HepG2 (cell line): Measurements from ENCODE around the gene SLC28A1. TPM values are rescaled to one million over a fixed set of nuclear protein-coding genes. Genes with fewer than 3 reads are reported as not detected.
A peak's percentile ranks its signal among the peaks of the same experiment; 100 is the strongest.

Source experiments
- BRD4 ChIP-seq: sonication (generic); formaldehyde crosslinking; IDR thresholded peaks from 2 replicates; pipeline ENCODE4 v1.4.0; 2020; ENCODE audit warnings: missing genetic modification reagents
- E2F5 ChIP-seq: sonication (generic); formaldehyde crosslinking; conservative IDR thresholded peaks from 2 replicates; pipeline ENCODE4 v1.4.0; 2020; ENCODE audit warnings: missing genetic modification reagents
- ERF ChIP-seq: IDR thresholded peaks from 2 replicates; pipeline ENCODE4 v1.6.1; 2018; ENCODE audit warnings: missing biosample characterization, missing genetic modification reagents
- HOXA7 ChIP-seq: sonication (generic); formaldehyde crosslinking; IDR thresholded peaks from 2 replicates; pipeline ENCODE4 v1.8.1; 2022; ENCODE audit warnings: mild to moderate bottlenecking, missing genetic modification reagents, moderate library complexity
- KDM4B ChIP-seq: sonication (generic); formaldehyde crosslinking; IDR thresholded peaks from 2 replicates; pipeline ENCODE4 v1.4.0; 2020; ENCODE audit warnings: missing genetic modification reagents
- MED1 ChIP-seq: sonication (generic); formaldehyde crosslinking; IDR thresholded peaks from 2 replicates; pipeline ENCODE4 v1.4.0; 2020; ENCODE audit warnings: missing genetic modification reagents
- NAIF1 ChIP-seq: sonication (generic); formaldehyde crosslinking; IDR thresholded peaks from 2 replicates; pipeline ENCODE4 v1.5.0; 2020; ENCODE audit warnings: mild to moderate bottlenecking, missing genetic modification reagents, borderline replicate concordance
- NRL ChIP-seq: sonication (generic); formaldehyde crosslinking; IDR thresholded peaks from 2 replicates; pipeline ENCODE4 v1.5.0; 2020; ENCODE audit warnings: missing genetic modification reagents, mild to moderate bottlenecking, moderate library complexity, borderline replicate concordance
- PHF20 ChIP-seq: sonication (generic); formaldehyde crosslinking; IDR thresholded peaks from 2 replicates; pipeline ENCODE4 v1.5.0; 2020; ENCODE audit warnings: mild to moderate bottlenecking, missing genetic modification reagents
- RAD51 ChIP-seq: fragments of 450-650 bp; IDR thresholded peaks from 2 replicates; pipeline ENCODE4 v1.6.1; 2016; ENCODE audit warnings: borderline replicate concordance
- RBM22 ChIP-seq: fragments of 200-400 bp; formaldehyde crosslinking; optimal IDR thresholded peaks from 2 replicates; pipeline ENCODE3; 2017; ENCODE audit warnings: mild to moderate bottlenecking, low read length, moderate library complexity
- SIX4 ChIP-seq: sonication (generic); formaldehyde crosslinking; IDR thresholded peaks from 2 replicates; pipeline ENCODE4 v1.4.0; 2020; ENCODE audit warnings: missing genetic modification reagents
- SMYD3 ChIP-seq: sonication (generic); formaldehyde crosslinking; IDR thresholded peaks from 2 replicates; pipeline ENCODE4 v1.8.1; 2023; ENCODE audit warnings: mild to moderate bottlenecking, missing genetic modification reagents
- TBP ChIP-seq: sonication (generic); formaldehyde crosslinking; IDR thresholded peaks from 2 replicates; pipeline ENCODE4 v1.5.0; 2020; ENCODE audit warnings: missing genetic modification reagents
- TBX2 ChIP-seq: sonication (generic); formaldehyde crosslinking; IDR thresholded peaks from 2 replicates; pipeline ENCODE4 v1.5.0; 2020; ENCODE audit warnings: missing genetic modification reagents, mild to moderate bottlenecking, borderline replicate concordance
- TMF1 ChIP-seq: sonication (generic); formaldehyde crosslinking; IDR thresholded peaks from 2 replicates; pipeline ENCODE4 v1.8.1; 2022; ENCODE audit warnings: low read depth, missing genetic modification reagents
- YEATS2 ChIP-seq: sonication (generic); formaldehyde crosslinking; IDR thresholded peaks from 2 replicates; pipeline ENCODE4 v1.4.0; 2020; ENCODE audit warnings: missing genetic modification reagents, borderline replicate concordance
- ZBTB49 ChIP-seq: sonication (generic); formaldehyde crosslinking; IDR thresholded peaks from 2 replicates; pipeline ENCODE4 v1.4.0; 2020; ENCODE audit warnings: missing genetic modification reagents, borderline replicate concordance
- ZMYM2 ChIP-seq: sonication (generic); formaldehyde crosslinking; IDR thresholded peaks from 2 replicates; pipeline ENCODE4 v1.8.0; 2022; ENCODE audit warnings: mild to moderate bottlenecking, missing genetic modification reagents
- ZNF232 ChIP-seq: sonication (generic); formaldehyde crosslinking; IDR thresholded peaks from 2 replicates; pipeline ENCODE4 v1.4.0; 2020; ENCODE audit warnings: missing genetic modification reagents, borderline replicate concordance
- ZNF292 ChIP-seq: sonication (generic); formaldehyde crosslinking; IDR thresholded peaks from 2 replicates; pipeline ENCODE4 v1.8.1; 2022; ENCODE audit warnings: mild to moderate bottlenecking, low read depth, missing genetic modification reagents, borderline replicate concordance
- ZNF788 ChIP-seq: sonication (generic); formaldehyde crosslinking; IDR thresholded peaks from 2 replicates; pipeline ENCODE4 v1.5.0; 2020; ENCODE audit warnings: mild to moderate bottlenecking, missing genetic modification reagents, borderline replicate concordance
- ZSCAN20 ChIP-seq: sonication (generic); formaldehyde crosslinking; IDR thresholded peaks from 2 replicates; pipeline ENCODE4 v1.4.0; 2020; ENCODE audit warnings: missing genetic modification reagents, mild to moderate bottlenecking, borderline replicate concordance
- ZSCAN21 ChIP-seq: sonication (generic); formaldehyde crosslinking; IDR thresholded peaks from 2 replicates; pipeline ENCODE4 v1.8.0; 2022; ENCODE audit warnings: mild to moderate bottlenecking, missing genetic modification reagents, moderate library complexity, borderline replicate concordance
- polyA plus RNA-seq, 8 experiments: library from polyadenylated mRNA; depleted of rRNA in 3 of 8; stranded (reverse) in 7 of 8; unstranded in 1 of 8; fragments of >200 nt; fragmentation: Illumina TruSeq in 4 of 8; extraction: Trizol in 4 of 8; gene quantifications; 2 replicates each; pipeline versions ENCODE4 v1.2.1 to v1.2.3, GENCODE V29; 2011 to 2016; ENCODE audit warnings: low read depth in 4 of 8, missing spikeins in 1 of 8, mixed read lengths in 1 of 8; ENCODE audit not compliant: insufficient read depth in 1 of 8
- total RNA-seq, 5 experiments: library from RNA; depleted of rRNA; stranded (reverse); fragments of >200 nt; fragmentation: Illumina TruSeq; extraction: Trizol; gene quantifications; 2 replicates each; pipeline ENCODE4 v1.2.3, GENCODE V29; 2016; ENCODE audit warnings: low read depth in 1 of 5
- TF ChIP-seq, protein P1 (sequence below): sonication (generic); formaldehyde crosslinking; IDR thresholded peaks from 2 replicates; pipeline ENCODE4 v1.5.0; 2020; ENCODE audit warnings: mild to moderate bottlenecking, missing genetic modification reagents
- TF ChIP-seq, protein P2 (sequence below): sonication (generic); formaldehyde crosslinking; IDR thresholded peaks from 2 replicates; pipeline ENCODE4 v1.4.0; 2020; ENCODE audit warnings: missing genetic modification reagents, mild to moderate bottlenecking, borderline replicate concordance

SLC28A1 gene
- total and polyA plus RNA-seq, 2 of the 13 experiments (the other 11 are each of a cell fraction or from before 2014, with no cell fraction given), result 0.31 to 5.8 TPM

DNA sequence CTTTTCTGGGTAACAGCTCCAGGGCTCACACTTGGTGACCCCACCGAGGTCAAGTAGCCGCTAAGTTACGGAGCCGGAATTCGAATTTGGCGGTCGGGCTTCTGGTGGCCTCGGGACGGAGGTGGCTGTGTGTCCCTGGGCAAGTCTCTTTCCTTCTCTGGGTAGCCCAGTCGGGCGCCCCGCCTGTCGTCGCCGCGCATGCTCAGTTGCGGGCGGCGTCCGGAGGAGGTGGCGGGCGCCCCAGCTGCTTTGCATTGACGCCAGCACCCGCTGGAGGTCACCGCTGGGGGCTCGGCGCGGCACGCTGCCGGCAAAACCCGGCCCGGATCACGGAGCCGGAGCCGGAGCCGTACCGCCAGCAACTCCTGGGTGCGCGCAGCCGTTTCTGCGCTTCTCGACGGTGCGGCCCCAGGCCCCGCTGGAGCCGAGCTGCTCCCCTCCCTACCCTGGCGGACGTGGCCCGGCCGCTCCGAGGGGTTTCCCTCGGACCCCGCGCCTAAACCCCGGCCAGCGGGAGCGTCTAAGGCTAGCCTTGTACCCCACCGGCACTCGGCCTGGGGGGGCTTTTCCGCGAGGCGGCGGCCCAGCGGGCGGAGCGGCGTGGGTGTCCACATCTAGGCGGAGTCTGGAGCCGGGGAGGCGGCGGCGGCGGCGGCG lies 96.7 kb downstream of the SLC28A1 start (continued):
- TF ChIP-seq E2F5 (CRISPR knock-in tag), result 0 out of 2 replicates have a peak, but pooled peaks have one; percentile 27
- no peak for TF ChIP-seq NAIF1 (CRISPR knock-in tag)
- TF ChIP-seq TMF1 (CRISPR knock-in tag), result no peak
- peak; percentile 82; the same call in 1 of the 2 replicates for TF ChIP-seq KDM4B (CRISPR knock-in tag)
- peak; percentile 61; the same call in 1 of the 2 replicates for TF ChIP-seq PHF20 (CRISPR knock-in tag)
- no peak; the same call in 1 of the 2 replicates for TF ChIP-seq ZNF232 (CRISPR knock-in tag)
- TF ChIP-seq RBM22, result no peak
- TF ChIP-seq ZNF292 (CRISPR knock-in tag), result no peak
- TF ChIP-seq ERF (CRISPR knock-in tag), result peak; percentile 93
- TF ChIP-seq TBP (CRISPR knock-in tag), result no peak
- TF ChIP-seq SMYD3 (CRISPR knock-in tag), result no peak
- TF ChIP-seq ZSCAN20, result peak; percentile 80; the same call in 1 of the 2 replicates
- no peak for TF ChIP-seq SIX4 (CRISPR knock-in tag)
- TF ChIP-seq YEATS2 (CRISPR knock-in tag), result no peak
- peak; percentile 87; the same call in 1 of the 2 replicates for TF ChIP-seq BRD4
- TF ChIP-seq ZBTB49 (CRISPR knock-in tag), result no peak
- peak; percentile 48; the same call in 1 of the 2 replicates for TF ChIP-seq NRL (CRISPR knock-in tag)
- peak; percentile 68 for TF ChIP-seq MED1
- TF ChIP-seq, protein P1, sequence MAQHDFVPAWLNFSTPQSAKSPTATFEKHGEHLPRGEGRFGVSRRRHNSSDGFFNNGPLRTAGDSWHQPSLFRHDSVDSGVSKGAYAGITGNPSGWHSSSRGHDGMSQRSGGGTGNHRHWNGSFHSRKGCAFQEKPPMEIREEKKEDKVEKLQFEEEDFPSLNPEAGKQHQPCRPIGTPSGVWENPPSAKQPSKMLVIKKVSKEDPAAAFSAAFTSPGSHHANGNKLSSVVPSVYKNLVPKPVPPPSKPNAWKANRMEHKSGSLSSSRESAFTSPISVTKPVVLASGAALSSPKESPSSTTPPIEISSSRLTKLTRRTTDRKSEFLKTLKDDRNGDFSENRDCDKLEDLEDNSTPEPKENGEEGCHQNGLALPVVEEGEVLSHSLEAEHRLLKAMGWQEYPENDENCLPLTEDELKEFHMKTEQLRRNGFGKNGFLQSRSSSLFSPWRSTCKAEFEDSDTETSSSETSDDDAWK (CRISPR knock-in tag), result no peak
- peak; percentile 94 for TF ChIP-seq TBX2 (CRISPR knock-in tag)
- TF ChIP-seq ZMYM2, result peak; percentile 96
- TF ChIP-seq ZNF788, result peak; percentile 87
- TF ChIP-seq ZSCAN21 (CRISPR knock-in tag), result peak; percentile 79; the same call in 1 of the 2 replicates
- TF ChIP-seq HOXA7 (CRISPR knock-in tag), result no peak
- TF ChIP-seq, protein P2, sequence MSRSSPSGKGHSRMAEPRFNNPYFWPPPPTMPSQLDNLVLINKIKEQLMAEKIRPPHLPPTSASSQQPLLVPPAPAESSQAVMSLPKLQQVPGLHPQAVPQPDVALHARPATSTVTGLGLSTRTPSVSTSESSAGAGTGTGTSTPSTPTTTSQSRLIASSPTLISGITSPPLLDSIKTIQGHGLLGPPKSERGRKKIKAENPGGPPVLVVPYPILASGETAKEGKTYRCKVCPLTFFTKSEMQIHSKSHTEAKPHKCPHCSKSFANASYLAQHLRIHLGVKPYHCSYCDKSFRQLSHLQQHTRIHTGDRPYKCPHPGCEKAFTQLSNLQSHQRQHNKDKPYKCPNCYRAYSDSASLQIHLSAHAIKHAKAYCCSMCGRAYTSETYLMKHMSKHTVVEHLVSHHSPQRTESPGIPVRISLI (CRISPR knock-in tag), result peak; percentile 43; the same call in 1 of the 2 replicates
- TF ChIP-seq RAD51, result no peak
